Measurements from ENCODE around the gene ZNF526.

DNA sequence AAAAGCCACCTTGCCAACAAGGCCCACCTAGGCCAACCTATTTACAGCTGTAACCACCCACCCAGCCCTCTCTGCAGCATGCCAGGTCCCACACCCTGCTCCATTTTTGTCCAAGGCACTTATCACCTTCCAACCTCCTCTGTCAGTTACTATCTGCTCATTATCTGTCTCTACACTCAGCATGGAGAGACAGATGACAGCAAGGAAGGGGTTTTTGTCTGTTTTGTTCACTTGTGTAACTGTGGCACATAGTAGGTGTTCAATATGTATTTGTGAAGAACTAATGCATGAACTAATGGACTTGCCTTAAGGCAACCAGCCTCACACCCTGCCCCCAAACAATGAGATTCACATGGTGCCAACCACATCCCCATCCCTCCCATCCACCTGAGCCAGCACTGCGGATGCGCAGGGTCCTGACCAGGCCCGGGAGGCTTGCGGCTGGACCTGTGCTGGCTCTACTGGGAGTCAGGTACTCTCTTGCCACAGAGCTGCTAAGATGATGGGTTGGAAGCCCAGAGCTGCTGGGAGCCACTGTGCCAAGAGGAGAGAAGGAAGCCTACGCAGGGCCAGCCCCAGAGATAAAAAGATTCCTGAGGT lies 19.9 kb upstream of the ZNF526 start:
- TF ChIP-seq EZH2 (IDR thresholded peaks at IDR 0.05; ENCODE audit: borderline replicate concordance, insufficient read depth, low read depth, low read length, poor library complexity, severe bottlenecking), result no peak
- TF ChIP-seq, protein P1, sequence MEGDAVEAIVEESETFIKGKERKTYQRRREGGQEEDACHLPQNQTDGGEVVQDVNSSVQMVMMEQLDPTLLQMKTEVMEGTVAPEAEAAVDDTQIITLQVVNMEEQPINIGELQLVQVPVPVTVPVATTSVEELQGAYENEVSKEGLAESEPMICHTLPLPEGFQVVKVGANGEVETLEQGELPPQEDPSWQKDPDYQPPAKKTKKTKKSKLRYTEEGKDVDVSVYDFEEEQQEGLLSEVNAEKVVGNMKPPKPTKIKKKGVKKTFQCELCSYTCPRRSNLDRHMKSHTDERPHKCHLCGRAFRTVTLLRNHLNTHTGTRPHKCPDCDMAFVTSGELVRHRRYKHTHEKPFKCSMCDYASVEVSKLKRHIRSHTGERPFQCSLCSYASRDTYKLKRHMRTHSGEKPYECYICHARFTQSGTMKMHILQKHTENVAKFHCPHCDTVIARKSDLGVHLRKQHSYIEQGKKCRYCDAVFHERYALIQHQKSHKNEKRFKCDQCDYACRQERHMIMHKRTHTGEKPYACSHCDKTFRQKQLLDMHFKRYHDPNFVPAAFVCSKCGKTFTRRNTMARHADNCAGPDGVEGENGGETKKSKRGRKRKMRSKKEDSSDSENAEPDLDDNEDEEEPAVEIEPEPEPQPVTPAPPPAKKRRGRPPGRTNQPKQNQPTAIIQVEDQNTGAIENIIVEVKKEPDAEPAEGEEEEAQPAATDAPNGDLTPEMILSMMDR (IDR thresholded peaks at IDR 0.05), result no peak

All from B cell (primary cell).